HG03196 (cell line): ENCODE data around the gene FEZ2.

Experiments used
- ATAC-seq: cut with Tn5 transposase; IDR thresholded peaks from one replicate; pipeline ENCODE4 v1.9.1; 2021; ENCODE audit not compliant: unreplicated experiment

The FEZ2 gene

DNA sequence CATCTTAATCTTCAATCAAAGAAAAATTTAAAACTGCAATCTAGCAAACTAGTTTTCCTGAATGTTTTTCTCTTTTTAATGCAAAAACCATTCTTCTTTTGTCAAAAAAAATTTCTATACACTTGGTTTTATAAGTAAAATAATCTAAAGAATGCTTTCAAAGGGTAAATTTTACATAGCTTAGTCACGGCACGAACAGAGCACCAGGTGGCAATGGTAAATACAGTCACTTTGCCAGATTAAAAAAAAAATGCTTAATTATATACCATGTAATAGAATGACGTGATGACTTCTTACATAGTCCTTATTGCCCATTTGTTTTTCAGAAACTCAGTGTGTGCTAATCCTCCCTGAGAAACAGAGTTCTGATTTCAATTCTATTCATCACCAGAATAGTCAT, 10.4 kb downstream of the FEZ2 start:
- no peak for ATAC-seq

DNA sequence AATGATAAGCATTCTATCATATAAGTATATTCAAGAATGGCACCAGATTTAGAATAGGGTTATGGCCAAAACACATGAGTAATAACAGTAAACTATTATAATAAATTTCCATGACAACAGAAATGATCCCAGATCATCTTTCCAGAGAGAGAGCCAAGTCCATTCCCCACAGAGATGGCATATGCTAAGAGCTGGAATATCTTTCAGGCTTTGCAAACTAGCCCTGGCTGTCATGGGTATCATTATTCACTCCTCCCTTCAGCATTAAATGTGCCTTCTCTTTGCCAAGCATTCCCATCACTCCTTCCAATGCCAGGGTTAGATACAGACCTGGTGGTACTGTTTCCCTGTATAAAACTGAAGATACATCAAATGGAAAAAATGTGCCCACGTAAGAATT, 10.9 kb downstream of the FEZ2 start:
- no peak for ATAC-seq

DNA sequence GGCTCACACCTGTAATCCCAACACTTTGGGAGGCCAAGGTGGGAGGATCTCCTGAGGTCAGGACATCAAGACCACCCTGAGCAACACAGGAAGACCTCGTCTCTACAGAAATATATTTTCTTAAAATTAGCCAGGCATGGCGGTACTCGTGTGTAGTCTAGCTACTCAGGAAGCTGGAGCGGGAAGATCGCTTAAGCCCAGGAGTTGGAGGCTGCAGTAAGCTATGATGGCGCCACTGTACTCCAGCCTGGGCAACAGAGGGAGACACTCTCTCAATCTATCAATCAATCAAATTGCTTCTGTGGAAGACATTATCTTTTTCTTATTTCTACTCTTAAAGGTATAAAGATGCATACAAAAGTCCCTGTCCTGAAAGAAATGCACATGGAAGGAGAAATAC, 11.3 kb downstream of the FEZ2 start:
- ATAC-seq: no peak

DNA sequence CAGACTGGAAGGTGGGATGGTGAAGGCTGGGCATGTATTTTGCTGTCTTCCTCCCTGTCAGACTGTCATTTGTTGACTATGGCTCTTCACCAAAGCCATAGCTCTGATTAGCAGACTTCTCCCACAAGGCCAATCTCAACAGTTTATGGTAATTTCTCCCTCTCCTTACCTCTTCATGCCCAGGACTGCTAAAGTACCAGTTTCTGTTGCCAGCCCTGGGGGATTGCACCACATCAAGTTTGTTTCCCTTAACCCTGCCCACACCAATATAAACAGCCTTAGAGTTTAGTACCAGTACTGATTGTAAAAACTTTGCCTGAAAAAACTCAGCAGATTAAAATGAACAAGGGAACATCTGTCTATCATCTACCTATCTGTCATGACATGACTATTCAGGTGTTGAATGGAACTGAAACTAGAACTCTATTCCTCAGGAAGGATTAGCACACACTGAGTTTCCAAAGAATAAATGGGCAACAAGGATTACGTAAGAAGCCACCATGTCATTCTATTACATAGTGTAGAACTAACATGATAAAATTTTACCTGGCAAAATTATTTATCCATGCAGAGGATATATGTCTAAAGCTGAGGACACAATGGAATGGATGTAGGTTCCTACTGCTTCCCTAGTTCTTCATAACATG, 13.7 kb downstream of the FEZ2 start:
- ATAC-seq: no peak

DNA sequence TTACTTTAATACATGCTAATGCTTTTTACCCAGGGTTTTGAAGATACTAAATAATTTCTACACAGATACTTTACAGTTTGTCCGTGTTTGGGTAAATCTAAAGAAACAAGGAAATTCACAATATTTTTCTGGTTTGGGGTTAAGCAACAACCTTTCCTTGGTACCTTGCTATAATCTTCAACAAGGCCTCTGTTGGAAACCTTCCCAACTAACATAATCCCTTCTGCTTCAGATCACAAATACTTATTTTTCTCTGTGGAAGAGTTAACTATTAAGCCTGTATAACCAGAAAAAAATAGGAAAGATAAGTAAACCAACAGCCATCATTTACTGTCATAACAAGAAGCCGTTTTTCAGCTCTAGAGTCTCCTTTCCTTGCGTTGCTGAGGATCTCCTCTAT, 15.0 kb downstream of the FEZ2 start:
- no peak for ATAC-seq

DNA sequence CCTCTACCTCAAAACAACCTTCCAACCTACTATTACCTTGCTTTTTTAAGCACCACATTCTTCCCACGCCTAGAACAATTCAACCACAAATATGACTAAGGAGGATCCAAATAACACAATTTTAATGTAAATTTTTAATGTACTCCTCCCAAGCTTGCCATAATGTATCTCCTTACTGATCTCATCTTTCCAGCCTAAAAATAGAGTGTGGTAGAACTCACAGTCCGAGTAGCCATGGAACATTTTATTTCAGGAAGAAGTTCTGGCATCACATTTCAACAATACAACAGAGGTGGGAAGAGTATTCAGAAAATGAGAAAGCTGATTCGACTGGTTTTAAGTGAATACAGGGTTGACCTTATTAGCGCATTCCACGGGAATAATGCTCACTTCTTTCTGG, 15.4 kb downstream of the FEZ2 start:
- no peak for ATAC-seq

DNA sequence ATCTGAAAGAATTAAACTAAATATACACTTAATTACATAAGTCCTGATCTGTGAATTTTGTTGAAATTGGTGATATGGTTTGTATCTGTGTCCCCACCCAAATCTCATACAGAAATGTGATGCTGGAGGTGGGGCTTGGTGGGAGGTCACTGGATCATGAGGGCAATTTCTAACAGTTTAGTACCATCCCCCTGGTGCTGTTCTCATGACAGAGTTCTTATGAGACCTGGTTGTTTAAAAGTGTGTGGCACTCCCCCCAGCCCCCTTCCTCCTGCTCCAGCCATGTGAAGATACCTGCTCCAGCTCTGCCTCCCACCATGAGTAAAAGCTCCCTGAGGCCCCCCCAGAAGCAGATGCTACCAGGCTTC, 18.7 kb downstream of the FEZ2 start:
- no peak for ATAC-seq

DNA sequence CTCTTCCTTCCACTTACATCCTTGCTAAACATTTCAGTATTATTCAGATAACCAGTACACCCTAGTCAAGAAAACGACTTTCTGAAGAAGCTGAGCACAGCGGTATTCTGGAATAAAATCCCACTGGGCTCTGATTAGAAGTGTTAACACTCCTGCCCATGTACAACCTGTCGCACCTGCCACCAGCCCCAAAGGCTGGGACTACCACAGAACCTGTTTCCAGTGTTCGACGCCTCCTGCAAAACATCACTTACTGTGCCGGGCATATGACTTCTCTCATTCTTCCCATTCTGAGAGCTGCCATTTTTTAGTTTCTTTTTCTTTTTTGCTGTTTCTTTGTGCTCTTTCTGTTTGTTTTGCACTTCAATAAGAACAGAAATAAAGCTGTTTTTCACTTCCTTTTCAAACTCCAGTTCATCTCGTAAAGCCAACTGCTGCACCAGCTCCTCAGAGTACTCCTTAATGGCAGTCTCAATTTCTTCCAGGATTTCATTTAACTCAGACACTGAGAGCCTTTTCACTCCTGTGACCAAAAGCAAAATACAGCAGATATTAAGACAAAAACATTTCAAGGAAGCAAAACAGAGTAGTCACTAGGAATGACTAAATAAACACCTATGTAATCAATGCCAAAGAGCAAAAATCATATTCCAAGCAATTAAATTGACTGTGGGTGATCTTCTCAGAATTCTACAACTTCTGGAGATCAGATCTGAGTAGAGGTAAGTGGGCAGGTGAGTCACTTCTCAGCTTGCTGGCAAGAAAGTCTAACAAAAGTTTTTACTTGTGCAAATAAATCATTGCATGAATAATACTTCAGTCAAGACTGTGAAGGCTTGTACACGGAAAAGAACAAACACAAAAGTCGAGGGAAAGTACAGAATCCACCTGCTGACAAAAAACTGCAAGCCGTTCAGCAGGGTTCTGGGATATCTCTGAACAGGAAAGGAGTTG, 19.3 kb downstream of the FEZ2 start:
- no peak for ATAC-seq

DNA sequence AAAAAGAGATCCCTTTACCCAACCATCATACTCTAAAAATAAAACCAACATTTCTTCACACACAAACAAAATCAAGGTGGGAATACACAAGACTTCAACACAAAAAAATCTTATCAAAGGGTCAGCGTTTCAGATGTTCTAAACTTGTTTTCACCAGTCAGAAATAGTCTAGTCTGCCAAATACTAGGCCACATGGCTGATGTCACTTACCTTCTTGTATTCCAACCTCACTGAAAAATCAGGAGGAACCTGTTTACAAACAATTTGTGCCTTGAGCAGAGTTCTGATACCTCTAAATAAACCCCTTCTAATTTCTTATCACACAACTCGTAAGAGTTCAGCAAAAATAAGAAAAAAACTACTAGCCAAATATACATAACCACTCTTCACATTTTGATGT, 20.1 kb downstream of the FEZ2 start:
- ATAC-seq: no peak

DNA sequence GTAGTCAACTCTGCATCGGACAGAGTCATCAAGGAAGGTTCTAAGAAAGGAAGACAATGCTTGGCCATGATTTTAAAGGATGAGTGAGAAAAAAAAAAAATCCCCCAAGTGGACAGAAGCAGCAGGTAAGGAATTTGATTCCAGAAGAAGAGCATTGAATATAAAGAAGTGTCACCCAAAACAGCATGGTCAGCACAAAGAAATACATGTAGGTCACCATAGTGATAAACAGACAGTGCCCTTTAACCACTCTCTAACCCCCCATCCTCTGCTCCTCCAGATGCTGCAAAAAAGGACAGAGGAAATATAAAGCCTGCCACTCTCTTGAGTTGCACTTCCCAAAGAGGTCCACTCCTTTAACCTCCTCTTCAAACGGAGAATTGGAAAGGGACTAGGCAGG, 23.4 kb downstream of the FEZ2 start:
- ATAC-seq: no peak

DNA sequence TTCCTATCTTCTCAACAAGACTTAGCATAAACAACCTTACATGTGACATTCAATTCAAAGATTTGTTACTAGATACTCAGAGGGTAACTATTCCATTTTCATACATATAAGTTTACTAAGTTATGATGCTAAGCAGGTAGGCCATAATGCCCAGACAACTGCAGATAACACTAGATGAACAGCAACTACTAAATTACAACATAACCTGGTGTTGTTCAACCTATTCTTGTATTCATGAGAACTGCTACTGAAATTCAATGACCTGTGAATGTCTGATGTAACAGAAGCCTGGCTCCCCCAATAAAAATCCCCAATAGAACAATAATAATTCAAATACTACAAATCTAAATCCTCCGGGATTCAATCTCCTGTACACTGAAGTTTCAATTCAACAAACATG, 24.8 kb downstream of the FEZ2 start:
- ATAC-seq: no peak

DNA sequence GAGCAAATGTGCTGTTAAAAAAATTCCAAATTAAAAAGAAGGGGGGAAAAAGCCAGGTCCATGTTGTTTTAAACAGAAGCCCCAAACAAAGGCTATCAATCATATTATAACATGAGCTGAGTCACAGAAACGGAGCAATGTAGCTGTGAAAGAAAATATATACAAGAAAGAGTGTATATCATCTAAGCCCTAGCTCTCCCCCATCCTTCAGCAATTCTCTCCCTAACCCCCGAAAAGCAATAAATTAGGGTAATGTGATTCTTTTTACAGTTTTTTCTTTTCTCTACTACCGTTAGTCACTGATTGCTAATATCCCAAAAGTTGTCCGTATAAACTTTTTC, 25.3 kb downstream of the FEZ2 start:
- ATAC-seq: no peak

DNA sequence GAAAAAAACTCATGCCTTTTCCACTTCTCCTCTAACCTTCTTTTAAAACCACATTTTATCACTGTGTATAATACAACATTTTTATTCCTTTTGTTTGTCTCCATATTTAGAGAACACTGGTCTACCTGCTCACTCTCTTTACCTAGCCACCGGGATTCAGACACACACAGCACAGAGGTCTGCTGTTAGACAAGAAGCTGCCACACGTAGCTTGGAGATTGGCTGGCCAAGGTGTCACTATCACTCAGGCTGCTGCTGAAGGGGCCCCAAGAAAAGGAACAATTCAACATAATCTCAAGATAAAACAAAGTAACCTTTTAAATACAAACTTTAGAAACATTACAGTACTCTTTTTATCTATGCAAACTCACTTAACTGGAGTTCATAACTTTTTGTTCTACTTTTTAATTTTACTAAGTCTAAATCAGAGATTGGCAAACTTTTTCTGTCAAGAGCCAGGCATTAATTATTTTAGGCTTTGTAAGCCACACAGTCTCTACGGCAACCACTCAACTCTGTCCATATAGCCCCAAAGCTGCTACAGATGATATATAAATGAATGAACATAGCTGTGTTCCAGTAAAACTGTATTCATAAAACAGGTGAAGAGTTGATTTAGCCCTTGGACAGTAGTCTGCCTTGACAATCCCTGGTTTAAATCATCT, 25.8 kb downstream of the FEZ2 start:
- no peak for ATAC-seq

DNA sequence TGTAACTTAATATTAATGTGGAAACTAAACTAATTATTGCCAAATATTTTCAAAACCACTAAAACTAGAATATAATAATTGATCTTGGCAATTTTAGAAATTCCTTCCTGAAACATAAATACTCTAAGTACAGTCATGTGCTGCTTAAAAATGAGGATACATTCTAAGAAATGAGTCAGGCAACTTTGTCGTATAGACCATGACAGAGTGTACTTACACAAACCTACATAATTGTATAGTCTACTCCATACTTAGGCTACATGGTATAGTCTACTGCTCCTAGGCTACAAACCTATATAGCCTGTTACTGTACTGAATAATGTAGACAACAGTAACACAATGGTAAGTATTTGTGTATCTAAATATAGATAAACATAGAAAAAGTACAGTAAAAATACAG, 27.6 kb downstream of the FEZ2 start:
- no peak for ATAC-seq

DNA sequence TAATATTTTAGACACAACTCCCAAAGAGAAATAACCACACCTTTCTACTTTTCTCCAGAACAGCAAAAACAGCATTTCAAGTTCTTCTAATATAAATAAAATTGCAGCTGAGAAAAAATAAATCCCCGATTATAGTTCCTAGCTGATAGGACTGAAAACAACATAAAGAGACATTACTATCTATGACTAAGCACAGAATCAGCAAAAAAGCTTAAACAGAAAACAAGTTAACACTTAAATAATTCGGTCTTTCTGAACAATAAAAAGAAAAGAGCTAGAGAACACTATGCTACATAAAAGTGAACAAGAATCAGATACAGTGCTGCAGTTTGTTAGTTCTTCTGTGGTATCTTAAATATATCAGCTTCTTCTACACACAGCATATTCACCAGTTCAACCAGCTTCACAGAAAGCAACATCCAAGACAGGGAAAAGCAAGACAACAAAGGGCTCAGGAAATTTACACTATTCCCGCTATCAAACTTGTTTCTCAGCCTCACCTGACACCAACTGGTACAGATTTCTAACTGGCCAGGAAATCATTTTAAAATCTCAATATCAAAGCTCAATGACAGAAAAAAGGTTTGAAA, 28.6 kb downstream of the FEZ2 start:
- ATAC-seq: no peak

DNA sequence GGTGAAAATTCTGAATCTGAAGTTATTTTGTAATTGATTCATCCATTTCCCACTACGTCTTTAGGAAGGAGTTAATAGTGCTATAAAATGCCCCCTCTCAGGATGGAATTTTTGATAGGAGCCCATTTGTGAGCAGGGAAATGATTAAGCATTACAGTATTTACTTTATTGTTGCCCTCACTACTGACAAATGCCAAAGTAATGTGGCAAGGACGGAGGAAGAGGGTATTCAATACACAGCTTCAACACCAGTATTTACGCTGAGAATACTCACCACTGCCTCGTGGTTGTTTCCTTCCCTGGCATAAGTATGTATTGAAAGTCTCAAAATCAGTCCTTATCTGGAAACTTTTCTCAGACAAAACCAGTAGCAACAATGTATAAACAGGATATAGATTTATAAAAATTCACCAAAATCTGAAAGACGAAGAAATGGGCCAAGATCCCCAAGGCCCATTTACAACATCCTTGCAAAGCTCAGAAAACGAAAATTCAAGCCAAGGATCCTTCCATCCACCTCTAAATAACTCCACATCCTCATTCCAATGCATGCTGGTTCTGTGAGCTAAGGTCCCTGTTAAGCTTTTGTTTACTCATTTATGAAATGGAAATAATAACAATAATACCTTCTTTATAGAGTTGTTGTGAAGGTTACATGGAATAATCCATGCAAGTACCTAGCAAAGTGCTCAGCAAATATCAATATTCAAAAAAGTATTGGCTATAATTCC, 29.3 kb downstream of the FEZ2 start:
- no peak for ATAC-seq

DNA sequence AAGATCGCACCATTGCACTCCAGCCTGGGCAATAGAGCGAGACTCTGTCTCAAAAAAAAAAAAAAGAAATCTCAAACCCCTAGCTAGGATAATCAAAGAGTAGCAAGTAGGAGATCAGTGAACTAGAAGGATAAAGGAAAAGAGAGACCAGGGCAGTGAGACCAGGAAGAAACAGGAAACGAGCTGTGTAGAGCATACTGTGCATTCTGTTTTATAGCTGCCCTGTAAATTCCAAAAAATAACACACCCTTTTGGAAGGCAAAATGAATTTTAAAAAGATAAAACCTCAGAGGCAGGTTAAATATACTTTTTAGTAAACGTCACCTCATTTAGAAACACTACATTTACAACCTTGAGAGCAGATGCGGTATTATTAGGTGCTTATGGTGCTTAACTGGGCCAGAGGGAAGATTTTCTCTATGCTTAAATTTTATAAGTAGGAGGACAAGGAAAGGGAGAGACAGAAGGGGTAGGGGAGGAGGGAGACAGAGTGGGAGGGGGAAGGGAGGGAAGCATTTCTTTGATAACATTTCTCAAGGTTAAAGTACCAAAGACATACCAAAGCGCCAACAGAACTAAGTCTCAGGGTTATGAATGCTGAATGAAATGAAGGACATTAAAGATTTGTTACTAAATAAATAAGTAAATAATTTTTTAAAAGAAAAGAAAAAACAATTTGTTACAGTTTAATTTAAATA, 30.1 kb downstream of the FEZ2 start:
- ATAC-seq: no peak

DNA sequence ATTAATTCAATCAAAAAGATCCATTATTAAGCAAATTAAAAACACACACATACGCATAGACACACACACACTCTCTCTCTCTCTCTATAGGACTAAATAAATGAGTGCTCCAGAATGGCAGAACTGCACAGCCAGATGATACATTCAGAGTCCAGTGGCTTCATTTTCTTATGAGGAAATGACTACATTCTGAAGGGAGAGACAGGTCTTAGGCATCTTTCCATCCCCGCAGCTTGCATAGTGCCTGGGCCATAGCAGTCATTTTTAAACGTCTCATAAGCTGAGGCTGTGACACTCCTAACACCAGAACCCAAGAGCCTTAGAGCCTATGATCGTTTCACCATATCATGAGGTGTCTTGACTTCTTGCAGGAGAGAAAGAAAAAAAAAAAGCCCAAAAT, 31.1 kb downstream of the FEZ2 start:
- ATAC-seq: no peak

DNA sequence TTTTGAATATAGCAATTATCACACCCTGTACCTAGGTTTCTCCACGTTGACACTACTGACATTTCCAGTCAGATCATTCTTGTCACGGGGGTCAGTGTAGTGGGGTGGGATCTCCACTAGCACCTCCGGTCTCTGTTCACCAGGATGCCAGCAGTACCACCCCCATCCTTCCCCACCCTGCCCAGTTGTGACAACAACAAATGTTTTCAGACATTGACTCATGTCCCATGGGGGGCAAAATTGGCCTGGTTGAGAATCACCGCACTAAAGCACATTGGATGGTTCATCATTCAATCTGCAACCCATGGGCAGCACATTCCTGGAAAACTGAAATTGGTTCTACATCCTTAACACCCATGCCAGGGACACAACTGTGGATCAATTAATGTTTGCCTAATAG, 32.3 kb downstream of the FEZ2 start:
- no peak for ATAC-seq

DNA sequence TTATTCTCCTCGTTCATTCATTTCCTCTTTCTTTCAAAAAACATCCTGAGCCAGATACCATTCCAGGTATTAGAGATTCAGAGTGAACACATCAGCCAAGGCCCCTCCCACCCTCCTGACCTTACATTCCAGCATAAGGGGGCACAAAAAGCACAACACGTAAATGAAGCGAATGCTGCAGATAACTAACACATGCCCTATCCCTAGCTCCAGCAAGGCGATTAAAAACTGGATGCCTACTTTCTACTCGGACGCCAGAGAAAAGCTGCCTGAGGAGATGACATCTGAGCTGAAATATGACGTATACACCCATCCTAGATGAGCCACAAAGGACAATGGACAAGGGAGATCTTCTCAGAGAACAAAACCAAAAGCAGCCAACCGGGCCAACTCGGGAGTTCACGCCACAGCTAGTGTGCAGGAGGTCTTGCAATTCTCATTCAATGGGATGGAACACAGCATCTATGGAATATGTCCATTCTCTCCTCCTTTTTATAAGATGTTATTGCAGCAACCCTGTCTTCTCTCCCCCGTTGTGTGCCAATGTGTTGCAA, 33.5 kb downstream of the FEZ2 start:
- no peak for ATAC-seq
